HG03378 (cell line): ENCODE measurements around the gene SUGT1.
"Not testable (repeated sequence)": the region's sequence is repeated elsewhere in the genome, so short reads cannot be mapped to it uniquely, and the experiment has no call there.

Source experiments
- ATAC-seq: cut with Tn5 transposase; IDR thresholded peaks from one replicate; pipeline ENCODE4 v1.9.1; 2021; ENCODE audit warnings: mild to moderate bottlenecking, moderate library complexity; ENCODE audit not compliant: unreplicated experiment

SUGT1 gene

GRCh38 chr13:52652196-52652979 is at the start of gene SUGT1:
Gene SUGT1 (plus strand): TSS chr13:52652836. CDS start chr13:52652921, 85 bp downstream.
- peak; percentile 88 for ATAC-seq

GRCh38 chr13:52603316-52603715 is 49.3 kb upstream of the SUGT1 start:
- ATAC-seq, result not testable (repeated sequence)

- not testable (repeated sequence) for ATAC-seq
Measured at GRCh38 chr13:52606126-52606525, 46.5 kb upstream of the SUGT1 start.

GRCh38 chr13:52606795-52607194 is 45.8 kb upstream of the SUGT1 start:
- ATAC-seq, result not testable (repeated sequence)

GRCh38 chr13:52608184-52608583 is 44.5 kb upstream of the SUGT1 start:
- not testable (repeated sequence) for ATAC-seq

- peak; percentile 73 for ATAC-seq
Measured at GRCh38 chr13:52609013-52609606, 43.5 kb upstream of the SUGT1 start.

GRCh38 chr13:52610158-52610557 is 42.5 kb upstream of the SUGT1 start:
- ATAC-seq, result not testable (repeated sequence)

- ATAC-seq, result no peak
Measured at GRCh38 chr13:52615134-52615801, 37.4 kb upstream of the SUGT1 start.

- ATAC-seq, result no peak
Measured at GRCh38 chr13:52615812-52616211, 36.8 kb upstream of the SUGT1 start.

- peak; percentile 96 for ATAC-seq
Measured at GRCh38 chr13:52617070-52618060, 35.3 kb upstream of the SUGT1 start.

GRCh38 chr13:52631083-52631690 is 21.4 kb upstream of the SUGT1 start:
- ATAC-seq, result peak; percentile 45

- ATAC-seq, result no peak
Measured at GRCh38 chr13:52638666-52639328, 13.8 kb upstream of the SUGT1 start.

GRCh38 chr13:52642131-52642530 is 10.5 kb upstream of the SUGT1 start, which contains the start of gene HNRNPA1L2:
Gene HNRNPA1L2 (plus strand): TSS chr13:52642431. CDS start chr13:52642493, 62 bp downstream.
- no peak for ATAC-seq

GRCh38 chr13:52644108-52644507 is 8.5 kb upstream of the SUGT1 start:
- no peak for ATAC-seq

GRCh38 chr13:52646967-52647366 is 5.7 kb upstream of the SUGT1 start:
- ATAC-seq, result no peak

GRCh38 chr13:52650731-52651130 is 1.9 kb upstream of the SUGT1 start:
- ATAC-seq, result no peak

GRCh38 chr13:52651897-52652195 is 790 bp upstream of the SUGT1 start:
- peak; percentile 10 for ATAC-seq

- ATAC-seq, result peak; percentile 25
Measured at GRCh38 chr13:52652980-52653303, 306 bp downstream of the SUGT1 start.

GRCh38 chr13:52659340-52659739 is 6.7 kb downstream of the SUGT1 start:
- ATAC-seq, result no peak

- no peak for ATAC-seq
Measured at GRCh38 chr13:52664272-52664671, 11.6 kb downstream of the SUGT1 start.
